LNCAP (cell line): ENCODE results near the gene TCEANC2.

Experiments used
- CTCF ChIP-seq: fragments of 450-650 bp; IDR thresholded peaks from 2 replicates; pipeline ENCODE4 v1.5.1; 2017; ENCODE audit warnings: mild to moderate bottlenecking

The TCEANC2 gene

GRCh38 chr1:54124472-54124871 lies 71.1 kb downstream of the TCEANC2 start:
- no peak for TF ChIP-seq CTCF

GRCh38 chr1:54124906-54125305 lies 71.5 kb downstream of the TCEANC2 start:
- no peak for TF ChIP-seq CTCF

- peak; percentile 19; the same call in 1 of the 2 replicates for TF ChIP-seq CTCF
Measured at GRCh38 chr1:54125386-54126070, 72.1 kb downstream of the TCEANC2 start.

GRCh38 chr1:54126271-54126815 lies 72.9 kb downstream of the TCEANC2 start:
- TF ChIP-seq CTCF = no peak

GRCh38 chr1:54127594-54128300 lies 74.3 kb downstream of the TCEANC2 start:
- no peak for TF ChIP-seq CTCF

GRCh38 chr1:54129858-54130257 lies 76.5 kb downstream of the TCEANC2 start:
- TF ChIP-seq CTCF = no peak

- TF ChIP-seq CTCF = no peak
Measured at GRCh38 chr1:54131419-54131818, 78.0 kb downstream of the TCEANC2 start.
